Left lung (tissue), 10 donors: ENCODE data around the gene NLRC5. TPM values are rescaled to one million over a fixed set of nuclear protein-coding genes. Genes with fewer than 3 reads are reported as not detected.

ENCODE experiments used
- ATAC-seq: fragments of 200-7000 bp; cut with Tn5 transposase; one replicate; pipeline ENCODE4 v1.9.1; 2020; ENCODE audit warnings: moderate library complexity
- DNase-seq, 4 donors: peaks; one replicate each; pipeline ENCODE4 v3.0.0-alpha.2; 2013 to 2020
- H3K27ac ChIP-seq, 2 donors: fragments of 200-600 bp; sonication (generic) in 1 of 2; one replicate each; pipeline versions ENCODE4 v1.5.0 to v1.8.0; 2020 to 2021
- H3K27me3 ChIP-seq, 2 donors: fragments of 200-600 bp; sonication (generic) in 1 of 2; one replicate each; pipeline versions ENCODE4 v1.5.0 to v1.8.0; 2020 to 2021
- H3K36me3 ChIP-seq, 2 donors: fragments of 200-600 bp; sonication (generic) in 1 of 2; one replicate each; pipeline versions ENCODE4 v1.5.0 to v1.8.0; 2020 to 2021
- H3K4me1 ChIP-seq, 2 donors: fragments of 200-600 bp; one replicate each; pipeline ENCODE4 v1.8.0; 2021
- H3K4me3 ChIP-seq, 2 donors: fragments of 200-600 bp; sonication (generic) in 1 of 2; one replicate each; pipeline versions ENCODE4 v1.5.0 to v1.8.0; 2020 to 2021; ENCODE audit warnings: mild to moderate bottlenecking in 1 of 2
- H3K9me3 ChIP-seq, 2 donors: fragments of 200-600 bp; sonication (generic) in 1 of 2; one replicate each; pipeline versions ENCODE4 v1.5.0 to v1.8.0; 2020 to 2021
- CTCF ChIP-seq, 2 donors: fragments of 200-600 bp; sonication (generic) in 1 of 2; IDR thresholded peaks; one replicate each; pipeline versions ENCODE4 v1.5.0 to v1.8.0; 2021; ENCODE audit warnings: antibody characterized with exemption in 2 of 2
- intact Hi-C, 2 donors: fragments of 100-400 bp; cut with DNase I; formaldehyde crosslinking; loops; one replicate each; pipeline versions ENCODE4 v1.11.2 to v1.14.2; 2022
- polyA plus RNA-seq, 6 donors: library from polyadenylated mRNA; unstranded; fragments of 120-200 nt; gene quantifications; one replicate each; pipeline ENCODE4 v1.2.1, GENCODE V29; 2013; ENCODE audit not compliant: insufficient read length in 6 of 6
- total RNA-seq, 2 donors: library from RNA; stranded (reverse); fragmentation: NEBNext Ultra II Directional; extraction: Animal tissue kit (Norgen Biotek cat#: 25700); gene quantifications; one replicate each; pipeline ENCODE4 v1.2.1, GENCODE V29; 2021
- donor health status: DM: no; HTN: yes; CAD: no.
- donor health status: DM: no; HTN: no; CAD: no.

NLRC5 gene
- total and polyA plus RNA-seq, 8 donors, result 9.8 to 93.3 (median 12.9) TPM

- ATAC-seq (peak; percentile 63), DNase-seq (peak; percentile 28 to 93 (median 57))
- intact Hi-C loops, result no loop called here
- TF ChIP-seq CTCF (IDR thresholded peaks at IDR 0.05), result peak; percentile 55 to 58
- Histone ChIP-seq H3K4me1 (peaks cover 4 to 55% of the 10 kb centered on the region in 2 donors), H3K9me3 (no peaks in the 10 kb centered on the region), H3K4me3 (peak overlapping the region; percentile 82 to 91), H3K27ac (peak overlapping the region; percentile 81 to 92), H3K27me3 (no peaks in the 10 kb centered on the region), H3K36me3 (no peaks in the 10 kb centered on the region)
Measured at GRCh38 chr16:57092786-57093411, 103.5 kb downstream of the NLRC5 start.

GRCh38 chr16:57093666-57094564 is 104.6 kb downstream of the NLRC5 start:
- Histone ChIP-seq H3K4me1 (peaks cover 4 to 62% of the 10 kb centered on the region in 2 donors), H3K27ac (peak overlapping the region in 1 of 2 donors; percentile 92), H3K4me3 (peak overlapping the region; percentile 82 to 91), H3K9me3 (no peaks in the 10 kb centered on the region), H3K27me3 (no peaks in the 10 kb centered on the region), H3K36me3 (no peaks in the 10 kb centered on the region)
- DNase-seq (peak in 1 of 4 donors; percentile 24), ATAC-seq (no peak)
- intact Hi-C loops, result no loop called here
- TF ChIP-seq CTCF (IDR thresholded peaks at IDR 0.05), result no peak

- Histone ChIP-seq H3K9me3 (no peaks in the 10 kb centered on the region), H3K27me3 (no peaks in the 10 kb centered on the region), H3K27ac (no peak overlapping the region), H3K36me3 (no peaks in the 10 kb centered on the region), H3K4me1 (peaks cover 4 to 70% of the 10 kb centered on the region in 2 donors), H3K4me3 (no peak overlapping the region)
- TF ChIP-seq CTCF (IDR thresholded peaks at IDR 0.05), result no peak
- intact Hi-C loops, result no loop called here
- no peak for DNase-seq
- no peak for ATAC-seq
Measured at GRCh38 chr16:57094911-57095310, 105.6 kb downstream of the NLRC5 start.

GRCh38 chr16:57096192-57096591 is 106.8 kb downstream of the NLRC5 start:
- H3K36me3 ChIP-seq, result no peaks in the 10 kb centered on the region
- no peak for ATAC-seq
- H3K27ac ChIP-seq, result no peak overlapping the region
- no peak for DNase-seq
- intact Hi-C loops, result no loop called here
- H3K9me3 ChIP-seq, result no peaks in the 10 kb centered on the region
- no peak for TF ChIP-seq CTCF (IDR thresholded peaks at IDR 0.05)
- no peaks in the 10 kb centered on the region for H3K27me3 ChIP-seq
- peaks cover 4 to 67% of the 10 kb centered on the region in 2 donors for H3K4me1 ChIP-seq
- H3K4me3 ChIP-seq, result no peak overlapping the region

GRCh38 chr16:57096793-57097192 is 107.4 kb downstream of the NLRC5 start:
- no peaks in the 10 kb centered on the region for H3K9me3 ChIP-seq
- peaks cover 4 to 61% of the 10 kb centered on the region in 2 donors for H3K4me1 ChIP-seq
- TF ChIP-seq CTCF (IDR thresholded peaks at IDR 0.05), result no peak
- DNase-seq (no peak), ATAC-seq (no peak)
- no peak overlapping the region for H3K4me3 ChIP-seq
- no peaks in the 10 kb centered on the region for H3K27me3 ChIP-seq
- H3K36me3 ChIP-seq, result no peaks in the 10 kb centered on the region
- intact Hi-C loops, result no loop called here
- no peak overlapping the region for H3K27ac ChIP-seq
